Choroid plexus epithelial cell (primary cell): ENCODE results near the gene SNX12.

Experiments
- DNase-seq: peaks from one replicate; pipeline ENCODE4 v3.0.0-alpha.2; 2010; ENCODE audit warnings: low read depth
- H3K4me3 ChIP-seq: 2 replicates; pipeline ENCODE4 v1.5.1; 2011; ENCODE audit warnings: low read depth, mild to moderate bottlenecking, control low read depth, low read length, moderate library complexity
- TF ChIP-seq, protein P1 (sequence below): conservative IDR thresholded peaks from 2 replicates; pipeline ENCODE4 v1.5.1; 2011; ENCODE audit warnings: low read depth, mild to moderate bottlenecking, control low read depth, inconsistent platforms, low read length, moderate library complexity

Gene SNX12

GRCh38 chrX:71107245-71107644 lies 39.1 kb upstream of the SNX12 start:
- no peak overlapping the region for H3K4me3 ChIP-seq
- TF ChIP-seq, protein P1, sequence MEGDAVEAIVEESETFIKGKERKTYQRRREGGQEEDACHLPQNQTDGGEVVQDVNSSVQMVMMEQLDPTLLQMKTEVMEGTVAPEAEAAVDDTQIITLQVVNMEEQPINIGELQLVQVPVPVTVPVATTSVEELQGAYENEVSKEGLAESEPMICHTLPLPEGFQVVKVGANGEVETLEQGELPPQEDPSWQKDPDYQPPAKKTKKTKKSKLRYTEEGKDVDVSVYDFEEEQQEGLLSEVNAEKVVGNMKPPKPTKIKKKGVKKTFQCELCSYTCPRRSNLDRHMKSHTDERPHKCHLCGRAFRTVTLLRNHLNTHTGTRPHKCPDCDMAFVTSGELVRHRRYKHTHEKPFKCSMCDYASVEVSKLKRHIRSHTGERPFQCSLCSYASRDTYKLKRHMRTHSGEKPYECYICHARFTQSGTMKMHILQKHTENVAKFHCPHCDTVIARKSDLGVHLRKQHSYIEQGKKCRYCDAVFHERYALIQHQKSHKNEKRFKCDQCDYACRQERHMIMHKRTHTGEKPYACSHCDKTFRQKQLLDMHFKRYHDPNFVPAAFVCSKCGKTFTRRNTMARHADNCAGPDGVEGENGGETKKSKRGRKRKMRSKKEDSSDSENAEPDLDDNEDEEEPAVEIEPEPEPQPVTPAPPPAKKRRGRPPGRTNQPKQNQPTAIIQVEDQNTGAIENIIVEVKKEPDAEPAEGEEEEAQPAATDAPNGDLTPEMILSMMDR = no peak
- no peak for DNase-seq

GRCh38 chrX:71106427-71106826 lies 38.3 kb upstream of the SNX12 start, which contains the start of gene CXorf65:
CXorf65 (minus strand) TSS chrX:71106740; CDS start chrX:71106556, 184 bp downstream.
- TF ChIP-seq, protein P1 = no peak
- no peak within 1 kb of the TSS for H3K4me3 ChIP-seq
- DNase-seq = no peak

- TF ChIP-seq, protein P1 = no peak
- no peak overlapping the region for H3K4me3 ChIP-seq
- DNase-seq = no peak
These were observed 37.5 kb upstream of the SNX12 start for GRCh38 chrX:71105628-71106027.

DNA sequence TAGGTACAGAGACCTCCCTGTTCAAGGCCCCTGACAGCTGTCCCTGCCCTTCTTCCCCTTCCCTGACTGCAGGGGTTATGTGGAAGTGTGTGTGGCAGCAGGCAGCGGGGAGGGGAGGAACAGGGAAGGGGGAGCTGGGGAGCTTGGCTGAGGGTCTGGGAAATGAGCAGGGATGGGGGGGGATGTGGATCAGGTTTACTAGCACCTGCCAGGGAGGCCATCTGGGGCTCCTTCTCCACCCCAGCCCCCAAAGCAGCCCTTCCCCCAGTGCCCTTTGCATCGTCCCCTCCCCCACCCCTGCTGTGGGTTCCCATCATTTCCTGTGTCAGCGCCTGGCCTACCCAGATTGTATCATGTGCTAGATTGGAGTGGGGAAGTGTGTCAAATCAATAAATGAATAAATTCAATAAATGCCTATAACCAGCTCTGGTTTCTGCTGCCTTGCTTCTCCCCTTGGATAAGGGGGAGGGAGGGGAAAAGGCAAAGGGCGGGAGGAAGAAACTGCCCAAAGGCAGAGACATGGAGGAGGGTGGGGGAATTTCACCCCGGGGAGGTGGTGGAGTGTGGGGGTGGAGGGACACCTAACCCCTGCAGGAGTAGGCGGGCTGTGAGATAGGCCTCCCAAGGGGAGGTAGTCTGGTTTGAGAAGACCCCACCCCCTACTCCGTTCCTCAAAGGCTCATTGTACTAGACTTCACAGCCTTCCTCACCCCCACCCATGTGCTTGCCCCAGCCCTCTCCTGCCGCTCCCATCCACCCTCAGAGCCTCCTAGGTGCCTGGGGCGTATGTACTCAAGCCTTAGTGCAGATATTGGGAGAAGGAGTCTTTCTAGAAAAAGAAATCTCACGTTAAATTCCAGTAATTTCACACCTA lies 35.2 kb upstream of the SNX12 start:
- no peak overlapping the region for H3K4me3 ChIP-seq

DNA sequence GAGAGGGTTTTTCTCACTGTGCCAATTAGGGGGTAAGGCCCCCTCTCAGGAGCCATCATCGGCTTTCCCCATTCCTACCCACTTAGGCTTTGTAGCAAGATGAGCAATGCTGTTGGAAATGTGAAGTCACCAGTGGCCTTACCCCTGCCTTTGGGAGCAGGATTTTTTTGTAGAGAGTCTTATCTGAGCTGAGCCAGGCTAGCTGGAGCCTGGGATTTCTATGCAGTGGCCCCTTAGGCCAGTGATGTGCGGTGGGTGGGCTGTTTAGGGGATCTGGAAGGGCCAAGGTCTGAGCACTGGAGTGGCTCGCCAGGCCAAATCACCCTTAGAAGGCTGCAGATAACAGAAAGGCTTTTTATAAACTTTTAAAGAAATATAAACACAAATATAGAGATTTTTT lies 34.2 kb upstream of the SNX12 start:
- no peak for DNase-seq
- TF ChIP-seq, protein P1 = no peak

More for the DNA sequence above, 35.2 kb upstream of the SNX12 start:
- TF ChIP-seq, protein P1 = no peak
- no peak for DNase-seq

DNA sequence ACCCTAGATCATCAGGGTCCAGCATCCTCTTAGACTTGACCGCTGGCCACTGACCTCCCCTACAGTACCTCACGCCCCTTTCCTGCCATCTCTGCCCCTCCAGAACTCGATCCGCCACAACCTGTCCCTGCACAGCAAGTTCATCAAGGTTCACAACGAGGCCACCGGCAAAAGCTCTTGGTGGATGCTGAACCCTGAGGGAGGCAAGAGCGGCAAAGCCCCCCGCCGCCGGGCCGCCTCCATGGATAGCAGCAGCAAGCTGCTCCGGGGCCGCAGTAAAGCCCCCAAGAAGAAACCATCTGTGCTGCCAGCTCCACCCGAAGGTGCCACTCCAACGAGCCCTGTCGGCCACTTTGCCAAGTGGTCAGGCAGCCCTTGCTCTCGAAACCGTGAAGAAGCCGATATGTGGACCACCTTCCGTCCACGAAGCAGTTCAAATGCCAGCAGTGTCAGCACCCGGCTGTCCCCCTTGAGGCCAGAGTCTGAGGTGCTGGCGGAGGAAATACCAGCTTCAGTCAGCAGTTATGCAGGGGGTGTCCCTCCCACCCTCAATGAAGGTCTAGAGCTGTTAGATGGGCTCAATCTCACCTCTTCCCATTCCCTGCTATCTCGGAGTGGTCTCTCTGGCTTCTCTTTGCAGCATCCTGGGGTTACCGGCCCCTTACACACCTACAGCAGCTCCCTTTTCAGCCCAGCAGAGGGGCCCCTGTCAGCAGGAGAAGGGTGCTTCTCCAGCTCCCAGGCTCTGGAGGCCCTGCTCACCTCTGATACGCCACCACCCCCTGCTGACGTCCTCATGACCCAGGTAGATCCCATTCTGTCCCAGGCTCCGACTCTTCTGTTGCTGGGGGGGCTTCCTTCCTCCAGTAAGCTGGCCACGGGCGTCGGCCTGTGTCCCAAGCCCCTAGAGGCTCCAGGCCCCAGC lies 32.7 kb upstream of the SNX12 start:
- no peak overlapping the region for H3K4me3 ChIP-seq
- TF ChIP-seq, protein P1 = no peak
- no peak for DNase-seq

More for the DNA sequence above, 34.2 kb upstream of the SNX12 start:
- H3K4me3 ChIP-seq = no peak overlapping the region
